BLaER1 treated with 17β-estradiol and CSF1 and Interleukin-3, amounts not matched to agents 10 nM and 100 nM (cell line): ENCODE data around the gene IMP4.

Source experiments
- H3K27ac ChIP-seq, 11 experiments: shearing (Covaris generic); formaldehyde crosslinking; 2 replicates each; pipeline ENCODE4 v1.8.1; 2022
- H3K27me3 ChIP-seq, 11 experiments: shearing (Covaris generic); formaldehyde crosslinking; 2 replicates each; pipeline ENCODE4 v1.8.1; 2022
- H3K36me3 ChIP-seq, 11 experiments: shearing (Covaris generic); formaldehyde crosslinking; 2 replicates each; pipeline ENCODE4 v1.8.1; 2022
- H3K4me1 ChIP-seq, 10 experiments: shearing (Covaris generic); formaldehyde crosslinking; 2 replicates each; pipeline ENCODE4 v1.8.1; 2022
- H3K4me2 ChIP-seq, 11 experiments: shearing (Covaris generic); formaldehyde crosslinking; 2 replicates each; pipeline ENCODE4 v1.8.1; 2022
- H3K4me3 ChIP-seq, 10 experiments: shearing (Covaris generic); formaldehyde crosslinking; 2 replicates each; pipeline ENCODE4 v1.8.1; 2022
- H3K9ac ChIP-seq, 11 experiments: shearing (Covaris generic); formaldehyde crosslinking; 2 replicates each; pipeline ENCODE4 v1.8.1; 2022
- H3K9me3 ChIP-seq, 11 experiments: shearing (Covaris generic); formaldehyde crosslinking; replicated peaks in 1 of 11; 2 replicates each; pipeline ENCODE4 v1.8.1; 2022
- H4K20me1 ChIP-seq, 11 experiments: shearing (Covaris generic); formaldehyde crosslinking; 2 replicates each; pipeline ENCODE4 v1.8.1; 2022
- Cebpa-rat ChIP-seq, 11 experiments: shearing (Covaris generic); IDR thresholded peaks; 2 replicates each; pipeline ENCODE4 v1.8.1; 2022

The IMP4 gene

GRCh38 chr2:130357864-130358263 is 15.2 kb downstream of the IMP4 start:
- no peak overlapping the region for H3K4me2 ChIP-seq
- no peaks in the 10 kb centered on the region for H3K9me3 ChIP-seq
- peaks cover 0 to 6% (median 0%) of the 10 kb centered on the region in 11 experiments; a peak in 1 of 22 replicates for H4K20me1 ChIP-seq
- no peak overlapping the region for H3K4me3 ChIP-seq
- peaks cover 30 to 38% (median 33%) of the 10 kb centered on the region in 10 experiments for H3K4me1 ChIP-seq
- no peak overlapping the region for H3K9ac ChIP-seq
- peaks cover 0 to 5% (median 0%) of the 10 kb centered on the region in 11 experiments; a peak in 1 of 22 replicates for H3K36me3 ChIP-seq
- no peak overlapping the region for H3K27ac ChIP-seq
- TF ChIP-seq Cebpa-rat (IDR thresholded peaks at IDR 0.05) = no peak
- H3K27me3 ChIP-seq = peaks cover 0 to 4% (median 0%) of the 10 kb centered on the region in 11 experiments; a peak in 1 of 22 replicates

- Histone ChIP-seq H3K4me3 (no peak overlapping the region), H3K9ac (no peak overlapping the region), H3K27ac (no peak overlapping the region), H3K4me2 (no peak overlapping the region), H4K20me1 (no peaks in the 10 kb centered on the region), H3K9me3 (peaks cover 0 to 6% (median 0%) of the 10 kb centered on the region in 11 experiments; a peak in 5 of 22 replicates), H3K36me3 (peaks cover 0 to 5% (median 0%) of the 10 kb centered on the region in 11 experiments; a peak in 1 of 22 replicates), H3K27me3 (peaks cover 0 to 4% (median 0%) of the 10 kb centered on the region in 11 experiments; a peak in 1 of 22 replicates), H3K4me1 (peaks cover 23 to 31% (median 27%) of the 10 kb centered on the region in 10 experiments)
- TF ChIP-seq Cebpa-rat (IDR thresholded peaks at IDR 0.05) = no peak
Measured at GRCh38 chr2:130358420-130359350, 16.0 kb downstream of the IMP4 start.

GRCh38 chr2:130359466-130359865 is 16.8 kb downstream of the IMP4 start:
- Histone ChIP-seq H3K27ac (no peak overlapping the region), H4K20me1 (no peaks in the 10 kb centered on the region), H3K4me3 (no peak overlapping the region), H3K9me3 (peaks cover 0 to 11% (median 0%) of the 10 kb centered on the region in 11 experiments; a peak in 6 of 22 replicates), H3K9ac (no peak overlapping the region), H3K4me2 (no peak overlapping the region), H3K4me1 (peaks cover 17 to 27% (median 21%) of the 10 kb centered on the region in 10 experiments), H3K27me3 (peaks cover 0 to 4% (median 0%) of the 10 kb centered on the region in 11 experiments; a peak in 1 of 22 replicates), H3K36me3 (peaks cover 0 to 5% (median 0%) of the 10 kb centered on the region in 11 experiments; a peak in 1 of 22 replicates)
- TF ChIP-seq Cebpa-rat (IDR thresholded peaks at IDR 0.05) = no peak

GRCh38 chr2:130363479-130363878 is 20.8 kb downstream of the IMP4 start:
- Histone ChIP-seq H3K36me3 (peaks cover 0 to 5% (median 0%) of the 10 kb centered on the region in 11 experiments; a peak in 1 of 22 replicates), H3K4me1 (peaks cover 0 to 11% (median 0%) of the 10 kb centered on the region in 10 experiments; a peak in 4 of 20 replicates), H3K27me3 (no peaks in the 10 kb centered on the region), H3K27ac (no peak overlapping the region), H3K9ac (no peak overlapping the region), H3K9me3 (peaks cover 0 to 11% (median 0%) of the 10 kb centered on the region in 11 experiments; a peak in 7 of 22 replicates), H3K4me2 (peak overlapping the region in 3 of 11 experiments; percentile 8 to 39 (median 29); a peak in 3 of 22 replicates), H4K20me1 (no peaks in the 10 kb centered on the region), H3K4me3 (no peak overlapping the region)
- no peak for TF ChIP-seq Cebpa-rat (IDR thresholded peaks at IDR 0.05)

GRCh38 chr2:130365075-130365474 is 22.4 kb downstream of the IMP4 start:
- H3K4me1 ChIP-seq = peaks cover 5 to 27% (median 10%) of the 10 kb centered on the region in 10 experiments
- H3K4me2 ChIP-seq = no peak overlapping the region
- H3K4me3 ChIP-seq = no peak overlapping the region
- TF ChIP-seq Cebpa-rat (IDR thresholded peaks at IDR 0.05) = no peak
- H3K36me3 ChIP-seq = peaks cover 0 to 3% (median 0%) of the 10 kb centered on the region in 11 experiments; a peak in 1 of 22 replicates
- no peak overlapping the region for H3K9ac ChIP-seq
- H3K9me3 ChIP-seq = peaks cover 0 to 11% (median 0%) of the 10 kb centered on the region in 11 experiments; a peak in 7 of 22 replicates
- H3K27me3 ChIP-seq = no peaks in the 10 kb centered on the region
- no peak overlapping the region for H3K27ac ChIP-seq
- no peaks in the 10 kb centered on the region for H4K20me1 ChIP-seq

GRCh38 chr2:130365963-130366362 is 23.3 kb downstream of the IMP4 start:
- no peak overlapping the region for H3K4me3 ChIP-seq
- no peak for TF ChIP-seq Cebpa-rat (IDR thresholded peaks at IDR 0.05)
- H3K4me1 ChIP-seq = peaks cover 14 to 35% (median 19%) of the 10 kb centered on the region in 10 experiments
- H3K9me3 ChIP-seq = peaks cover 0 to 11% (median 0%) of the 10 kb centered on the region in 11 experiments; a peak in 7 of 22 replicates
- H3K27ac ChIP-seq = no peak overlapping the region
- H3K9ac ChIP-seq = no peak overlapping the region
- no peaks in the 10 kb centered on the region for H3K27me3 ChIP-seq
- peaks cover 0 to 5% (median 0%) of the 10 kb centered on the region in 11 experiments; a peak in 2 of 22 replicates for H3K36me3 ChIP-seq
- H3K4me2 ChIP-seq = no peak overlapping the region
- no peaks in the 10 kb centered on the region for H4K20me1 ChIP-seq

GRCh38 chr2:130366720-130367119 is 24.0 kb downstream of the IMP4 start:
- H3K9ac ChIP-seq = no peak overlapping the region
- H3K9me3 ChIP-seq = peaks cover 0 to 11% (median 0%) of the 10 kb centered on the region in 11 experiments; a peak in 7 of 22 replicates
- no peaks in the 10 kb centered on the region for H3K27me3 ChIP-seq
- no peak overlapping the region for H3K4me2 ChIP-seq
- H4K20me1 ChIP-seq = no peaks in the 10 kb centered on the region
- no peak overlapping the region for H3K27ac ChIP-seq
- no peak for TF ChIP-seq Cebpa-rat (IDR thresholded peaks at IDR 0.05)
- H3K4me1 ChIP-seq = peaks cover 21 to 43% (median 27%) of the 10 kb centered on the region in 10 experiments
- no peak overlapping the region for H3K4me3 ChIP-seq
- peaks cover 0 to 5% (median 0%) of the 10 kb centered on the region in 11 experiments; a peak in 2 of 22 replicates for H3K36me3 ChIP-seq

- Histone ChIP-seq H3K9ac (no peak overlapping the region), H3K4me1 (peaks cover 32 to 45% (median 40%) of the 10 kb centered on the region in 10 experiments), H3K36me3 (peaks cover 0 to 7% (median 0%) of the 10 kb centered on the region in 11 experiments; a peak in 6 of 22 replicates), H3K4me3 (no peak overlapping the region), H4K20me1 (peaks cover 0 to 9% (median 0%) of the 10 kb centered on the region in 11 experiments; a peak in 2 of 22 replicates), H3K9me3 (peaks cover 0 to 8% (median 0%) of the 10 kb centered on the region in 11 experiments; a peak in 5 of 22 replicates), H3K4me2 (peak overlapping the region in 5 of 11 experiments; percentile 7 to 99 (median 82); a peak in 6 of 22 replicates), H3K27me3 (no peaks in the 10 kb centered on the region), H3K27ac (no peak overlapping the region)
- TF ChIP-seq Cebpa-rat (IDR thresholded peaks at IDR 0.05) = no peak
Measured at GRCh38 chr2:130368786-130369185, 26.1 kb downstream of the IMP4 start.
